PFSK-1 (cell line): Measurements from ENCODE around the gene SERTM1.

Source experiments
- FOXP2 ChIP-seq: optimal IDR thresholded peaks from 2 replicates; pipeline ENCODE3; 2011; ENCODE audit warnings: borderline replicate concordance, control low read depth, inconsistent platforms; ENCODE audit not compliant: insufficient read depth; ENCODE audit errors: extremely low read length, extremely low read depth
- POLR2AphosphoS5 ChIP-seq: IDR thresholded peaks from 2 replicates; pipeline ENCODE4 v1.6.1; 2012; ENCODE audit warnings: low read depth, mild to moderate bottlenecking, control low read depth, low read length, moderate library complexity
- SIN3A ChIP-seq: IDR thresholded peaks from 2 replicates; pipeline ENCODE4 v1.6.1; 2012; ENCODE audit warnings: mild to moderate bottlenecking, low read length, moderate library complexity, borderline replicate concordance; ENCODE audit not compliant: insufficient read depth
- TAF1 ChIP-seq: IDR thresholded peaks from 2 replicates; pipeline ENCODE4 v1.6.1; 2012; ENCODE audit warnings: low read length, control low read depth, borderline replicate concordance; ENCODE audit not compliant: insufficient read depth
- TF ChIP-seq, protein P1 (sequence below), 2 experiments: IDR thresholded peaks; 2 replicates each; pipeline versions ENCODE4 v1.6.1 to v1.8.0; 2011 to 2012; ENCODE audit warnings: low read depth in 2 of 2, low read length in 2 of 2, control low read depth in 1 of 2, inconsistent platforms in 1 of 2, mild to moderate bottlenecking in 1 of 2, moderate library complexity in 1 of 2; ENCODE audit not compliant: insufficient read depth in 1 of 2

DNA sequence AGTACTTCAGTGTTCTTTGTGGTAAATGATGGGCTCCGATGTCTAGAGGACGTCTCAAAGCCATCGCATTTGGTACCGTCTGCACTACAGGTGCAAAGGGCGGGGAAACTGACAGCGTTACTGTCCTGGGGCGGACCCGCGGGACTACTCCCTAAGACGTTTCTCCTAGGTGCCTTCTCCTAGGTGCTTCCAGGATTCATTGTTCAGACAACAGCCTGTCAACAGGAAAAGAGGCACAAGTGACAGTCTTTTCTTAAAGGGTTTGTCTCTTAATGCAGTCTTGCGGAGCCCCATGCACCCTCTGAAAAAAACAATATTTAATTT, 1.4 kb downstream of the SERTM1 start:
- TF ChIP-seq SIN3A (no peak), TAF1 (no peak), POLR2AphosphoS5 (no peak), FOXP2 (no peak)
- TF ChIP-seq, protein P1, sequence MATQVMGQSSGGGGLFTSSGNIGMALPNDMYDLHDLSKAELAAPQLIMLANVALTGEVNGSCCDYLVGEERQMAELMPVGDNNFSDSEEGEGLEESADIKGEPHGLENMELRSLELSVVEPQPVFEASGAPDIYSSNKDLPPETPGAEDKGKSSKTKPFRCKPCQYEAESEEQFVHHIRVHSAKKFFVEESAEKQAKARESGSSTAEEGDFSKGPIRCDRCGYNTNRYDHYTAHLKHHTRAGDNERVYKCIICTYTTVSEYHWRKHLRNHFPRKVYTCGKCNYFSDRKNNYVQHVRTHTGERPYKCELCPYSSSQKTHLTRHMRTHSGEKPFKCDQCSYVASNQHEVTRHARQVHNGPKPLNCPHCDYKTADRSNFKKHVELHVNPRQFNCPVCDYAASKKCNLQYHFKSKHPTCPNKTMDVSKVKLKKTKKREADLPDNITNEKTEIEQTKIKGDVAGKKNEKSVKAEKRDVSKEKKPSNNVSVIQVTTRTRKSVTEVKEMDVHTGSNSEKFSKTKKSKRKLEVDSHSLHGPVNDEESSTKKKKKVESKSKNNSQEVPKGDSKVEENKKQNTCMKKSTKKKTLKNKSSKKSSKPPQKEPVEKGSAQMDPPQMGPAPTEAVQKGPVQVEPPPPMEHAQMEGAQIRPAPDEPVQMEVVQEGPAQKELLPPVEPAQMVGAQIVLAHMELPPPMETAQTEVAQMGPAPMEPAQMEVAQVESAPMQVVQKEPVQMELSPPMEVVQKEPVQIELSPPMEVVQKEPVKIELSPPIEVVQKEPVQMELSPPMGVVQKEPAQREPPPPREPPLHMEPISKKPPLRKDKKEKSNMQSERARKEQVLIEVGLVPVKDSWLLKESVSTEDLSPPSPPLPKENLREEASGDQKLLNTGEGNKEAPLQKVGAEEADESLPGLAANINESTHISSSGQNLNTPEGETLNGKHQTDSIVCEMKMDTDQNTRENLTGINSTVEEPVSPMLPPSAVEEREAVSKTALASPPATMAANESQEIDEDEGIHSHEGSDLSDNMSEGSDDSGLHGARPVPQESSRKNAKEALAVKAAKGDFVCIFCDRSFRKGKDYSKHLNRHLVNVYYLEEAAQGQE (IDR thresholded peaks at IDR 0.05; ENCODE audit: insufficient read depth in 1 of 2, low read depth in 2 of 2, low read length in 2 of 2) = no peak
